Progenitor cell of endocrine pancreas (in vitro differentiated cells): ENCODE results near the gene SNRK. TPM values are rescaled to one million over a fixed set of nuclear protein-coding genes. Genes with fewer than 3 reads are reported as not detected.

Experiments used
- DNase-seq: peaks from one replicate; pipeline ENCODE4 v3.0.0; 2021; ENCODE audit warnings: low spot score; ENCODE audit not compliant: unreplicated experiment
- H3K27ac Mint-ChIP-seq: 2 replicates; pipeline ENCODE4 v1.8.0; 2021; ENCODE audit warnings: mild to moderate bottlenecking, moderate library complexity, mixed read lengths
- H3K27me3 Mint-ChIP-seq: 2 replicates; pipeline ENCODE4 v1.8.0; 2021; ENCODE audit warnings: mixed read lengths
- H3K36me3 Mint-ChIP-seq: 2 replicates; pipeline ENCODE4 v1.8.0; 2022; ENCODE audit warnings: mixed read lengths; ENCODE audit not compliant: insufficient read depth
- H3K4me1 Mint-ChIP-seq: 2 replicates; pipeline ENCODE4 v1.8.0; 2021; ENCODE audit warnings: low read depth, mixed read lengths
- H3K4me3 Mint-ChIP-seq: 2 replicates; pipeline ENCODE4 v1.8.0; 2021; ENCODE audit warnings: low read depth, mild to moderate bottlenecking, moderate library complexity, mixed read lengths
- H3K9me3 Mint-ChIP-seq: 2 replicates; pipeline ENCODE4 v1.8.0; 2021; ENCODE audit warnings: low read depth, mixed read lengths
- total RNA-seq: library from RNA; stranded (reverse); gene quantifications from 2 replicates; pipeline ENCODE4 v1.2.1, GENCODE V29; 2021
- TF ChIP-seq, protein P1 (sequence below): fragments of 200-600 bp; sonication (generic); IDR thresholded peaks from one replicate; pipeline ENCODE4 v1.5.0; 2021; ENCODE audit warnings: antibody characterized with exemption, mild to moderate bottlenecking; ENCODE audit not compliant: unreplicated experiment

The SNRK gene
- total RNA-seq, 1 donor from 2014 or later = 23.6 TPM

DNA sequence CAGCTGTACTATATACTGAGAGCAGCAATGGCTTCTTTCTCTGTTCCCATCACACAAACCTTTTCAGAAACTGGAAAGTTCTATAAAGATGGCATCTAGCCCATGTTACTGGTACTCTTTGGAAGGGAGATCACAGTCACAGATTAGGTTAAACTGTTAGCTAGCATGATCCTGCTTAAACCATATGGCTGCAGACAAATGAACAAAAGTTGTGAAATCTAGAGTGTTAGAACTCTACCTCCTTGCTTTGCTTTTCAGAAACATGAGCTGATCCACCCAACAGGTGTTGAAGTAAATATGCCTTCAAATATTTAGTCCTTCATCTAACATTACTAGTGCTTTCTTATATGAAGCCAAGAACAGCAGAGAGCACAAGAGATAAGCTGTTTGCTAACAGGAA is 102.6 kb downstream of the SNRK start:
- peaks cover 7% of the 10 kb centered on the region for H3K4me1 Mint-ChIP-seq
- no peak overlapping the region for H3K27ac Mint-ChIP-seq
- H3K36me3 Mint-ChIP-seq = peaks cover 2% of the 10 kb centered on the region
- no peaks in the 10 kb centered on the region for H3K27me3 Mint-ChIP-seq
- no peak for DNase-seq
- no peak overlapping the region for H3K4me3 Mint-ChIP-seq
- peaks cover 15% of the 10 kb centered on the region for H3K9me3 Mint-ChIP-seq
- TF ChIP-seq, protein P1, sequence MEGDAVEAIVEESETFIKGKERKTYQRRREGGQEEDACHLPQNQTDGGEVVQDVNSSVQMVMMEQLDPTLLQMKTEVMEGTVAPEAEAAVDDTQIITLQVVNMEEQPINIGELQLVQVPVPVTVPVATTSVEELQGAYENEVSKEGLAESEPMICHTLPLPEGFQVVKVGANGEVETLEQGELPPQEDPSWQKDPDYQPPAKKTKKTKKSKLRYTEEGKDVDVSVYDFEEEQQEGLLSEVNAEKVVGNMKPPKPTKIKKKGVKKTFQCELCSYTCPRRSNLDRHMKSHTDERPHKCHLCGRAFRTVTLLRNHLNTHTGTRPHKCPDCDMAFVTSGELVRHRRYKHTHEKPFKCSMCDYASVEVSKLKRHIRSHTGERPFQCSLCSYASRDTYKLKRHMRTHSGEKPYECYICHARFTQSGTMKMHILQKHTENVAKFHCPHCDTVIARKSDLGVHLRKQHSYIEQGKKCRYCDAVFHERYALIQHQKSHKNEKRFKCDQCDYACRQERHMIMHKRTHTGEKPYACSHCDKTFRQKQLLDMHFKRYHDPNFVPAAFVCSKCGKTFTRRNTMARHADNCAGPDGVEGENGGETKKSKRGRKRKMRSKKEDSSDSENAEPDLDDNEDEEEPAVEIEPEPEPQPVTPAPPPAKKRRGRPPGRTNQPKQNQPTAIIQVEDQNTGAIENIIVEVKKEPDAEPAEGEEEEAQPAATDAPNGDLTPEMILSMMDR = no peak

DNA sequence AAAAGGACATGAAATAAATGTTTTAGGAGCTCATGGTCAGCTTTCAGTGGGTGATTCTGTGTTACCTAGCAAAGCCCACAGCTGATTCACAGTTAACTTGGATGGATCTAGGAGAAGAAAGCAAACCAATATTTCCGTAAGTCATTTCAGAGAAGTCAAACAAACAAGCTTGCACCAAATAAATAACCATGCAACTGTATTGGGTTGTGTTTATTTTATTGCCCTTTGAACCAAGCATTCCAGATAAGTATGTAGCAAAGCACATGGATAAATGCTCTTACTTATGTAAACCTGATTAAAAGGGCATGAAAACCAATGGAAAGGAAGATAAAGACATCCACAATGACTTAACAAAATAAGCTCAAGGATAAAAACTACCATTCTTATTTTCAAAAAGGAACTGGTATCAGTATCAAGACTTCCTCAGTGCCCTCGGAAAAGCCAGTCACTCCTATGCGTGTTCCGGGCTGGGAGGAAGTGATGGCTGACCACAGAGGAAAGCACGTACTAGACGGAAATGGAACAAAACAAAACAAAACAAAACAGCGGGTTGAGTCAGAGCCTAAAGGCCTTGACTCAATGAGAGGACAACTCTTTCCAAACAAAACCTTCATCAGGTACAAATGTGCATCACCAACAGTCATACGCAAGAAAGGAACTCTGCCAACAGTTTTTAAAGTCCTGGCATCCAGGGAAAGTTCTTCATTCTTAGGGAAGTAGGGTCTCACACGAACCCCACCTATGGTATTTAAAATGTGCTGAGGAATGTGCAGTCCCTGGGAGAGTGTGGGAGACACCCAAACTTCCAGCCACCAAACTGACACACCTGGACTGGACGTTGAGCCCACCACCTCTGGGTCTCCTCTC is 103.3 kb downstream of the SNRK start:
- H3K36me3 Mint-ChIP-seq = peaks cover under 1% of the 10 kb centered on the region
- no peak for DNase-seq
- TF ChIP-seq, protein P1 = no peak
- H3K27me3 Mint-ChIP-seq = no peaks in the 10 kb centered on the region
- H3K9me3 Mint-ChIP-seq = peaks cover 11% of the 10 kb centered on the region
- no peak overlapping the region for H3K27ac Mint-ChIP-seq
- peaks cover 7% of the 10 kb centered on the region for H3K4me1 Mint-ChIP-seq
- H3K4me3 Mint-ChIP-seq = no peak overlapping the region

DNA sequence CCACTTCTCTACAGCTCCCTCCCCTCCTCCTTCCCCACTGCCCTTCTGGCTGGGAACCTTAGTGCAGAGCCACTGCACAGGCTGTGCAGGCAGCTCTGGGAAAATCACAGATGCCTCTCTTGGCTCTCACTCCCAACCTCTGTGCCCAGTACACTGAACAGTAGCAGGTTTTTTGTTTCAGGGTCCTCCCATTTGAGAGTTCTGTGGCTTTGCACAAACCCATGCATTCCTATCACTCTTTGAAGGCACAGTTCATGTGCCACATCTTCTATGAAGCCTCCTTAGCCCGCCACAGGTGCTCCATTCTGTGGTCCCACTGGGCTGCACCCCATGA is 103.9 kb downstream of the SNRK start:
- TF ChIP-seq, protein P1 = no peak
- Mint-ChIP-seq H3K27ac (no peak overlapping the region), H3K9me3 (peaks cover 5% of the 10 kb centered on the region), H3K36me3 (no peaks in the 10 kb centered on the region), H3K27me3 (no peaks in the 10 kb centered on the region), H3K4me1 (peaks cover 7% of the 10 kb centered on the region), H3K4me3 (no peak overlapping the region)
- DNase-seq = no peak

DNA sequence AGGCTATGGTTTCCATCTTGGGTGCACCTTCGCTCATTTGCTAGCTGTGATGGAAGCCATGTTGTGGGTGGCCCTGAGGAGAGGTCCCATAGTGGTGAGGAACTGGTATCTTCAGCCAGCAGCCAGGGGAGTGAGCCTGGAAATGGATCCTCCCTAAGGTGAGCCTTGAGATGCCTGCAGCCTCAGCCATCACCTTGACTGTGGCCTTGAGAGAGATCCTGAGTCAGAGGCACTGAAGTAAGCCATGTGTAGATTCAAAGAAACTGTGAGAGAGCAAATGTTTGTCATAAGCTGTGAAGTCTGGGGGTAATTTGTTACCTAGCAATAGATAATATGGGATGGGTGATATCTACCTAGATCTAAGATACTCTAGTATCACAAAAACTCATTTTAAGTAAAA is 105.3 kb downstream of the SNRK start:
- Mint-ChIP-seq H3K4me3 (no peak overlapping the region), H3K27ac (no peak overlapping the region), H3K27me3 (no peaks in the 10 kb centered on the region), H3K36me3 (no peaks in the 10 kb centered on the region), H3K9me3 (peaks cover 2% of the 10 kb centered on the region), H3K4me1 (peaks cover 7% of the 10 kb centered on the region)
- TF ChIP-seq, protein P1 = no peak
- no peak for DNase-seq

DNA sequence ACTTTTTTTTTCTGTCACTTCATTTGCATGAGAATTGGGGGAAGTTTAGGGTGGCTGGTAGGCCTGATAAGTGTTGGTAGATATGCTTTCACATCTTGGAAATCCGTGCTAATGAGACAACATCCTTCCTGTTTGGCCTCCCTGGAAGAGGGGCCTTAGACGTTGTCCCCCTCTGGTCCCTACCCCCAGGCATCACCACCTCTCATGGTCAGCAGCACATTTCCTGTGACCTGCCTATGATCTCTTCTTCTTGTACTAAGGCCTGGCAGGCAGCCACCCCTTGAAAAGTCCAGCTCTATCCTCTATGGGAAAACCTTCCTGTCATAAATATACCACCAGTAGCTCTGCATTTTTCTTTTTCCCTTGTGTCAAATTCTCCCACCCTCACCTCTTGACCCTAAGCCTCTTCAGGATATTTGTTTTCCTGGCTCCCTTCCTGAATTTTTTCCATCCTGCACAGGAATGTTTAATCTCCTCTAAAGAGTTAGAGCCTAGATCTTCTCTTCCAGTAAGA is 107.8 kb downstream of the SNRK start:
- Mint-ChIP-seq H3K27ac (no peak overlapping the region), H3K9me3 (peaks cover 2% of the 10 kb centered on the region), H3K4me3 (no peak overlapping the region), H3K27me3 (no peaks in the 10 kb centered on the region), H3K4me1 (peaks cover 7% of the 10 kb centered on the region), H3K36me3 (no peaks in the 10 kb centered on the region)
- DNase-seq = no peak
- TF ChIP-seq, protein P1 = no peak
